Brain microvascular endothelial cell (primary cell): ENCODE measurements around the gene ALKBH3.
A peak's percentile ranks its signal among the peaks of the same experiment; 100 is the strongest.

Experiments used
- DNase-seq: peaks from one replicate; pipeline ENCODE4 v3.0.0-alpha.2; 2020
- H3K27ac ChIP-seq: fragments of 250-450 bp; sonication (Bioruptor Pico); 2 replicates; pipeline ENCODE4 v1.5.1; 2020; ENCODE audit warnings: mild to moderate bottlenecking, moderate library complexity
- H3K27me3 ChIP-seq: fragments of 250-450 bp; sonication (Bioruptor Pico); replicated peaks from 2 replicates; pipeline ENCODE4 v1.5.1; 2020; ENCODE audit warnings: mild to moderate bottlenecking
- H3K36me3 ChIP-seq: fragments of 250-450 bp; sonication (Bioruptor Pico); replicated peaks from 2 replicates; pipeline ENCODE4 v1.5.1; 2020; ENCODE audit warnings: mild to moderate bottlenecking
- H3K4me3 ChIP-seq: 2 replicates; pipeline ENCODE4 v1.5.1; 2011; ENCODE audit warnings: low read depth, mild to moderate bottlenecking, control low read depth, low read length, moderate library complexity
- in situ Hi-C: cut with HindIII; loops from 2 replicates; pipeline ENCODE4 v1.10.0; 2017; ENCODE audit warnings: low sequenced_read_pairs, low pct_ligation_motif_present
- TF ChIP-seq, protein P1 (sequence below): IDR thresholded peaks from 2 replicates; pipeline ENCODE4 v1.5.1; 2011; ENCODE audit warnings: low read depth, mild to moderate bottlenecking, moderate library complexity, low read length, control low read depth, inconsistent platforms; ENCODE audit errors: missing control alignments

Gene ALKBH3

GRCh38 chr11:43919852-43920597 is 39.4 kb downstream of the ALKBH3 start:
- Histone ChIP-seq H3K27me3 (no peaks in the 10 kb centered on the region), H3K4me3 (no peak overlapping the region), H3K27ac (peak overlapping the region; percentile 94), H3K36me3 (peaks cover 2% of the 10 kb centered on the region)
- no peak for DNase-seq
- TF ChIP-seq, protein P1, sequence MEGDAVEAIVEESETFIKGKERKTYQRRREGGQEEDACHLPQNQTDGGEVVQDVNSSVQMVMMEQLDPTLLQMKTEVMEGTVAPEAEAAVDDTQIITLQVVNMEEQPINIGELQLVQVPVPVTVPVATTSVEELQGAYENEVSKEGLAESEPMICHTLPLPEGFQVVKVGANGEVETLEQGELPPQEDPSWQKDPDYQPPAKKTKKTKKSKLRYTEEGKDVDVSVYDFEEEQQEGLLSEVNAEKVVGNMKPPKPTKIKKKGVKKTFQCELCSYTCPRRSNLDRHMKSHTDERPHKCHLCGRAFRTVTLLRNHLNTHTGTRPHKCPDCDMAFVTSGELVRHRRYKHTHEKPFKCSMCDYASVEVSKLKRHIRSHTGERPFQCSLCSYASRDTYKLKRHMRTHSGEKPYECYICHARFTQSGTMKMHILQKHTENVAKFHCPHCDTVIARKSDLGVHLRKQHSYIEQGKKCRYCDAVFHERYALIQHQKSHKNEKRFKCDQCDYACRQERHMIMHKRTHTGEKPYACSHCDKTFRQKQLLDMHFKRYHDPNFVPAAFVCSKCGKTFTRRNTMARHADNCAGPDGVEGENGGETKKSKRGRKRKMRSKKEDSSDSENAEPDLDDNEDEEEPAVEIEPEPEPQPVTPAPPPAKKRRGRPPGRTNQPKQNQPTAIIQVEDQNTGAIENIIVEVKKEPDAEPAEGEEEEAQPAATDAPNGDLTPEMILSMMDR = no peak
- in situ Hi-C loops = loop anchor here (25.0 kb wide), 1 partner anchor 117 kb away; the partner anchor contains the start of gene ACCSL

- TF ChIP-seq, protein P1 = no peak
- peak; percentile 100 for DNase-seq
- Histone ChIP-seq H3K27ac (peak overlapping the region; percentile 94), H3K4me3 (no peak overlapping the region), H3K36me3 (peaks cover 2% of the 10 kb centered on the region), H3K27me3 (no peaks in the 10 kb centered on the region)
- in situ Hi-C loops = loop anchor here (25.0 kb wide), 1 partner anchor 116 kb away; the partner anchor contains the start of gene ACCSL
Measured at GRCh38 chr11:43920598-43921419, 40.2 kb downstream of the ALKBH3 start.

DNA sequence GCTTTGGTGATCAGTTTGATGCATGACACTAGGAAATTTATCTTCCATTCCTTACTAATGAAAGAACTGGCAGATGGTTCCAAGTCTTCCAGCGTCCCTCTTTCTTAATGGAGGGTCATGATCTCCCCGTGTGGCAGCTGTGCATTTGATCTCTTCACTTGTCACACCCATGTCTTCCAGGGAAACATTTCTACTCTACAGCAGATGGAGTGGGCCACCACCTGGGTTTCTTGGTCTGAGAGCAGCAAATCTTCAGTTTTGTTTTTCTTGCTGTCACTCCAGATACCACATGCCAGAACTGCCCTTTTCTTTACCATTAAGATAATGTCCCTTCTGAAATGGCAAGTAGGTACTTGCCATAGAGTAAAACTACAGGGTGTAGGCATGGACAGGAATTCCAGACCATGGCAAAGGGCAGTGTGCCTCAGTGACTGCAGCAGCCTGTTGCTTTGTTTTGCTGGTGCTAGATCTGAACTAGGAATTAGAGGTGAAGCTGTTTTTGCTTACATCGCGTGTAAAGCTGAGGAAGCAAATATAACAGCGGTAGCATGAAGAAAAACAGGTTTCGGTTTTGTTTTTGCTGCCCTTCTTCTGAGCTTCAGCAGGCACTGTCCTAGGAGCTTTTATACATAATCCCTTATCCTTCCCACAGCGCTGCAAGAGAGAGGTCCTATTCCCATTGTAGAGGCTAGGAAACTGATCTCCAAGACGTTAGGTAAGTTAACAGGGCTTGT is 41.1 kb downstream of the ALKBH3 start:
- Histone ChIP-seq H3K27ac (peak overlapping the region; percentile 85), H3K4me3 (no peak overlapping the region), H3K27me3 (no peaks in the 10 kb centered on the region), H3K36me3 (peaks cover 2% of the 10 kb centered on the region)
- in situ Hi-C loops = loop anchor here (25.0 kb wide), 1 partner anchor 116 kb away; the partner anchor contains the start of gene ACCSL
- TF ChIP-seq, protein P1 = no peak
- no peak for DNase-seq

GRCh38 chr11:43922295-43922648 is 41.6 kb downstream of the ALKBH3 start:
- no peak for DNase-seq
- in situ Hi-C loops = loop anchor here (25.0 kb wide), 1 partner anchor 115 kb away; the partner anchor contains the start of gene ACCSL
- Histone ChIP-seq H3K4me3 (no peak overlapping the region), H3K27me3 (no peaks in the 10 kb centered on the region), H3K27ac (no peak overlapping the region), H3K36me3 (peaks cover 2% of the 10 kb centered on the region)
- TF ChIP-seq, protein P1 = no peak

DNA sequence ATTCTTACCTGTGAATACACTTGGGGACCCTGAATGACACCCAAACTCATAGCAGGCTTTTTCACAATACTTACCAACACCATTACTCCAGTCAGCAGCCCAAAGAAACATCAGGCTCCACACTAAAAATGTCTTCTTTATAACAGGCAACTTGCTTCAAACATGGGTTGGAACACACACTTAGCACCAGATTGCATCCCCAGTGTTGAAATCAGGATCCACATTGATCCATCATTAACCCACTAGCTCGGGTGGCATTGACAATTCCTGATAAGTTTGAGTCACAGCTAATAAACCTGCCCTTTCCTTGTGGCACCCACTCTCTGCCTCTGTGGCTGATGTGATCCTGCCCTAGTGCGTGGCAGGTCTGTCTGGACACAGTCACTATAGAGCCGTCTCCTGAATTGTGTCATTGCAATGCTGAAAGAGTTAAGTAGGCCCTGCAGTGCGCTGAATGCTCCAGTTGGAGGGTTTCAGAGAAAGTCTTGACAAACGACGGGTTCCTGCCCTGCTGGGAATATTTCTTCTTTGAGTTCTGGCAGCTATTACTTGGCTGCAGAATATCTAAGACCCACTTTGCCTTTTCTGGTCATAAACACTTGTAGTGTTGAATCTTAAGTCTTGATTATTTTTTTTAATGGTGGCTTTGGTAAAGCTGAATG is 42.2 kb downstream of the ALKBH3 start:
- Histone ChIP-seq H3K27ac (peak overlapping the region; percentile 78), H3K27me3 (no peaks in the 10 kb centered on the region), H3K4me3 (no peak overlapping the region), H3K36me3 (peaks cover 2% of the 10 kb centered on the region)
- in situ Hi-C loops = loop anchor here (25.0 kb wide), 1 partner anchor 114 kb away; the partner anchor contains the start of gene ACCSL
- TF ChIP-seq, protein P1 = no peak
- no peak for DNase-seq
